ENCODE measurements around the gene ERLEC1.
"Not testable (repeated sequence)": the region's sequence is repeated elsewhere in the genome, so short reads cannot be mapped to it uniquely, and the experiment has no call there.

ERLEC1 gene

DNA sequence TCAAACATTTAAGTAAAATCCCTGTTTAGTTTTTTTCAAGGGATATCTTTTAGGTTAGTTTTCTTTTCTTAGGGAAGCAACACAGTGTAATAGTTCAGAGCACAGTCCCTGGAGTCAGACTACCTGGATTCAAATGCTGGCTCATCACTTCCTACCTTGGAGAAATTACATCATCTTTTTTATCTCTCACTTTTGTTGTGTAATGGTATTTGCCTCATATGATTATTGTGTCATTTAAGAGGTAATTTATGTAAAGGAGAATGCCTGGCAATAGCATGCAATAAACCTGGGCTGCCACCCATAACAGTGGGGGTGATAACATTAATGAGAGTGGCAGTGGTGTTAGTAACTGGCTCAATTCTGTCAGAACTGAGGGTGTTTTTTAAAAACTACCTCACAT is 26.3 kb downstream of the ERLEC1 start:
- no peak for DNase-seq (ENCODE audit: low read depth)
- no peak overlapping the region for H3K4me3 ChIP-seq (ENCODE audit: low read depth, low read length)
- in situ Hi-C loops (cut with HindIII; ENCODE audit: low sequenced_read_pairs): no loop called here
- no peak for TF ChIP-seq CTCF (IDR thresholded peaks at IDR 0.05; ENCODE audit: low read depth, low read length, missing control alignments)

DNA sequence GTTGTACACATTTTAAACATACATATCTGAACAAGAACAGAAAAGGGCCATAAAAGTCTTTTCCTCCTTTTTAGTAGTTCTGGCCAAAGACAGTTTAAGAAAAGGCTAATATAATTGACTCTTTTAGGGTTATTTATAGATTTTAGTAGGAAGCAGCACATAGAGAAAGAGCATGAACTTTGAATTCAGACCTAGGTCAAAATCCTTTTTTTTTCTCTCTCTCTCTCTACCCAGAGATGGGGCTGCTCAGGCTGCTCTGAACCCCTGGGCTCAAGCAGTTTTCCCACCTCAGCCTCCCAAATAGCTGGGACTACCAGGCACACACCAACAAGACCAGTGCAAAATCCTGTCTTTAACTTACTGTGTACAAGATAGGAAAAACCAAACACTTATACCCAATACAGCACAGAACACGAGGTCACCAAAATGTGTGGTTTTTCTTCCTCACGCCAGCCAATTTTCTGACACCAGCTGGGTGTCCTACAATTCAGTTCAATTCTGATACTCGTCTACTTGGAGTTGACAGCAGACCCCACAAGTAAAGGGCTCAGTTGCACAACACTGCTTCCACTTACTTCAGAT is 32.1 kb downstream of the ERLEC1 start:
- in situ Hi-C loops (cut with HindIII; ENCODE audit: low sequenced_read_pairs): no loop called here
- no peak overlapping the region for H3K4me3 ChIP-seq (ENCODE audit: low read depth, low read length)
- no peak for TF ChIP-seq CTCF (IDR thresholded peaks at IDR 0.05; ENCODE audit: low read depth, low read length, missing control alignments)
- DNase-seq (ENCODE audit: low read depth): no peak

- TF ChIP-seq CTCF (IDR thresholded peaks at IDR 0.05; ENCODE audit: low read depth, low read length, missing control alignments): no peak
- no peak overlapping the region for H3K4me3 ChIP-seq (ENCODE audit: low read depth, low read length)
- no peak for DNase-seq (ENCODE audit: low read depth)
- in situ Hi-C loops (cut with HindIII; ENCODE audit: low sequenced_read_pairs): no loop called here
Observed at GRCh38 chr2:53819634-53820033, 32.8 kb downstream of the ERLEC1 start.

- no peak overlapping the region for H3K4me3 ChIP-seq (ENCODE audit: low read depth, low read length)
- no peak for TF ChIP-seq CTCF (IDR thresholded peaks at IDR 0.05; ENCODE audit: low read depth, low read length, missing control alignments)
- in situ Hi-C loops (cut with HindIII; ENCODE audit: low sequenced_read_pairs): no loop called here
- no peak for DNase-seq (ENCODE audit: low read depth)
Observed at GRCh38 chr2:53820048-53820447, 33.2 kb downstream of the ERLEC1 start.

DNA sequence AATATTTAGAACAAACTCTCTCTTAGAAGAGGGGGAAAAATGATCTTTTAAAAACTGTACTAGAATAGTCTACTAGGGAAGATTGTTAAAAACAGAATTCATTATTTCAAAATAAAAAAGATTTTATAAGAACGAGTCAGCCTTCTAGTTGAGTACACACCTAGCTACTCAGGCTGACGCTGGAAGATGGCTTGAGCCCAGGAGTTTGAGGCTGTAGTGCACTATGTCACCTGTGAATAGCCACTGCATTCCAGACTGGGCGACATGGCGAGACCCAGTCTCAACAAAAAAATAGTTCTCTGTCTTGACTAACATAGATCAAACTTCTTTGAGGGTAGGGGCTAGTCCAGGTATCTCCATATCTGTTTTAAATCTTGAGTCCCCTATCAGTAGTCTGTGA is 33.9 kb downstream of the ERLEC1 start:
- H3K4me3 ChIP-seq (ENCODE audit: low read depth, low read length): no peak overlapping the region
- peak; percentile 2 for DNase-seq (ENCODE audit: low read depth)
- TF ChIP-seq CTCF (IDR thresholded peaks at IDR 0.05; ENCODE audit: low read depth, low read length, missing control alignments): no peak
- in situ Hi-C loops (cut with HindIII; ENCODE audit: low sequenced_read_pairs): no loop called here

- DNase-seq (ENCODE audit: low read depth): no peak
- TF ChIP-seq CTCF (IDR thresholded peaks at IDR 0.05; ENCODE audit: low read depth, low read length, missing control alignments): no peak
- in situ Hi-C loops (cut with HindIII; ENCODE audit: low sequenced_read_pairs): no loop called here
- H3K4me3 ChIP-seq (ENCODE audit: low read depth, low read length): no peak overlapping the region
Observed at GRCh38 chr2:53821810-53822209, 35.0 kb downstream of the ERLEC1 start.

DNA sequence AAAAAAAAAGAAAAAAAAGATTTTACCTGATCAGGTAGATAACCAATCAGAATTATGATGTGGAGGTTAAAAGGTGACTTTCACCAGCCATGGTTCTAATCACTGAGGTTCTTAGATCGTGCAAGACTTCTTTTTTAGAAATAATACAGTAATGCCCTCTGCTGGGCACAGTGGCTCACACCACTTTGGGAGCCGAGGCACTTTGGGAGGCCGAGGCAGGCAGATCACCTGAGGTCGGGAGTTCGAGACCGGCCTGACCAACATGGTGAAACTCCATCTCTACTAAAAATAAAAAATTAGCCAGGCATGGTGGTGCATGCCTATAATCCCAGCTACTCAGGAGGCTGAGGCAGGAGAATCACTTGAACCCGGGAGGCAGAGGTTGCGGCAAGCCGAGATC is 36.8 kb downstream of the ERLEC1 start:
- DNase-seq (ENCODE audit: low read depth); in situ Hi-C loops (cut with HindIII; ENCODE audit: low sequenced_read_pairs); H3K4me3 ChIP-seq (ENCODE audit: low read depth, low read length): not testable (repeated sequence)

All from astrocyte of the cerebellum (primary cell).